Gastroesophageal sphincter (tissue), 3 donors: ENCODE measurements around the gene NIBAN1.

Experiments used
- CTCF ChIP-seq, 4 experiments: fragments of 200-600 bp in 2 of 4; fragments of 450-650 bp in 2 of 4; sonication (generic) in 1 of 4; IDR thresholded peaks; one replicate each; pipeline ENCODE4 v1.5.1; 2017 to 2019; ENCODE audit warnings: antibody characterized with exemption in 4 of 4, mild to moderate bottlenecking in 2 of 4, moderate library complexity in 2 of 4
- EP300 ChIP-seq: sonication (generic); formaldehyde crosslinking; IDR thresholded peaks from one replicate; pipeline ENCODE4 v1.6.1; 2017; ENCODE audit warnings: antibody characterized with exemption, mild to moderate bottlenecking
- POLR2A ChIP-seq, 2 donors: fragments of 450-650 bp; IDR thresholded peaks; one replicate each; pipeline ENCODE4 v1.6.1; 2017; ENCODE audit warnings: antibody characterized with exemption in 2 of 2, mild to moderate bottlenecking in 2 of 2, moderate library complexity in 1 of 2
- POLR2AphosphoS5 ChIP-seq: sonication (generic); formaldehyde crosslinking; IDR thresholded peaks from one replicate; pipeline ENCODE4 v1.6.1; 2017; ENCODE audit warnings: antibody characterized with exemption

- TF ChIP-seq CTCF (IDR thresholded peaks at IDR 0.05) (no peak), POLR2A (IDR thresholded peaks at IDR 0.05) (no peak), POLR2AphosphoS5 (no peak), EP300 (no peak)
Observed at GRCh38 chr1:184986250-184986649, 11.9 kb upstream of the NIBAN1 start.
